HT-29 (cell line): Measurements from ENCODE around the gene NSMCE3. TPM values are rescaled to one million over a fixed set of nuclear protein-coding genes. Genes with fewer than 3 reads are reported as not detected.

Source experiments
- DNase-seq: peaks from one replicate; pipeline ENCODE4 v3.0.0-alpha.2; 2015; ENCODE audit warnings: low spot score
- total RNA-seq: library from RNA; depleted of rRNA; stranded (reverse); fragments of >200 nt; shearing (Covaris generic); gene quantifications from 2 replicates; pipeline ENCODE4 v1.2.3, GENCODE V29; 2014; rRNA removed

Gene NSMCE3
- total RNA-seq = 8.3 and 8.5 TPM in 2 replicates

DNA sequence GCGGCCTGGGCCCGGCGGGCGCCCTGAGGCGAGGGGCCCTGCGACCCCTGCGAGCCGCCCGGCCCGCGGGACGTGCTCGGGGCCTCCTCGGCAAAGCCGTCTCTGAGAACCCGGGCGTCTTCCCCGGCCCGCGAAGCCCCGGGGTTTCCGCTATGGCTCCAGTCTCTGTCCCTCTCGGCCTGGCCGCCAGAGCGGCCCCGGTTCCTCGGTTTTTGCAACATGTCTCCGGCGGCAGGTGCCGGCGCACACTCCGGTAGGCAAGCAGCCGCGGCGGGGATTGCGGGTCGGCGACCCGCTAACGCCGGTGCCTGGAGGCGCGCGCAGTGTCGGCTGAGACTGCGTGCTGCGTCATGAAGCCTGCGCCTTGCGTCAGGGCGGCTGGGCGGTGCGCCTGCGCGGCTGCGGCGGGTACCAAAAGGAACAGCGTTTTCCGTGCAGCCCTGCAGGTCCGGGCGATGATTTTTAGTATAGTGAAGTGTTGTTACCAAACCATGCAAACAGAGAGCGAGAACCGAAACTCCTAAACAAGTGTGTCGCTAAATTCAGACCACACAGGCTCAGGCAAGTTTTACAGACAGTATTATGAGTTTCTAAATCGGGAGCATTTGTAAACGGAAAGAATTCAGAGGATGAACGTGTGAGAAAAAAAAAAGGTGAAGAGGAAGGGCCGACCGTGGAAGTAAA, at the start of gene NSMCE3:
NSMCE3 (minus strand) TSS at position 338 of the 684 bp plus-strand sequence; CDS start at position 221, 117 bp downstream.
- peak; percentile 83 for DNase-seq

DNA sequence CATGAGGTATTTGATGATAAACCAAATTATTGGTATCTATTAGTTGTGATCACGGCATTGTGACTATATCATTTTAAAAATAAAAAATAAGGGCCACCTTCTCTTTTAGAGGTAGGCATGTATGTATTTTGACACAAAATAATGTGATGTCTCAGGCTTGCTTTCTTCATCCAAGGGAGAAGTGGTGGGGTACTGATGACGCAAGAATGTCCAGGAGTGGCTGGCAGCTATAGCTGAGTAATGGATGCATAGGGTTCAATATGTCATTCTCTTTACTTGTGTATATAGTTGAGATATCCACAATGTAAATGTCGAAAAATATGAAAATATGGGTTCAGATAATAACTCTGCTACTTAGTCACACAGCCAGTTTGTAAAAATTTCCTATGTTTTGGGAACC, 46.8 kb upstream of the NSMCE3 start:
- no peak for DNase-seq

DNA sequence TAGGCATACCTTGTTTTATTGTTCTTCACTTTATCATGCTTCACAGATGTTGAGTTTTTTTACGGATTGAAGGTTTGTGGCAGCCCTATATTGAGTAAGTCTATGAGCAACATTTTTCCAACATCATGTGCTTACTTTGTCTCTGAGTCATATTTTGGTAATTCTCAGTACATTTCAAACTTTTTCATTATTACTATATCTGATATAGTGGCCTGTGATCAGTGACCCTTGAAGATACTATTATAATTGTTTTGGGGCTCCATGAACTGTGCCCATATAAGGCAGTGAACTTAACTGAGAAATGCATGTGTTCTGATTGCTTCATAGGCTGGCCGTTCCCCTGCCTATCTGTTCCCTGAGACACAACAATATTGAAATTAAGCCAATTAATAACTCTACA, 42.8 kb upstream of the NSMCE3 start:
- no peak for DNase-seq

DNA sequence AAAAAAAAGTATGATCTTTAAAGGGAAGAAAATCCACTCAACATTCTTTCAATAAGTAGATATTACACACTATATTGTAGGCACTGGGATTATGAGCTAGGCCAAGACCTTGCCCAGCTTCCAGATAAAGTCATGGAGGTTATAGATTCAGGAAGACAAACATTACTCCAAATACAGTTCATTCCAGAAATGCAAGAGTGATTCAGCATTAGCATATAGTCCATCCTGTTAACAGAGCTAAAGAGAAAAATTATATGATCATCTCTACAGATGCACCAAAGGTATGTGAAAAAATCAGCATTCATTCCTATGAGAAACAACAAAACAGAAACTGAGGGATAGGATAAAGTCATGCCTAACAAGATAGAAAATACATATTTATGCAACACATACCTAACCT, 42.1 kb upstream of the NSMCE3 start:
- no peak for DNase-seq

DNA sequence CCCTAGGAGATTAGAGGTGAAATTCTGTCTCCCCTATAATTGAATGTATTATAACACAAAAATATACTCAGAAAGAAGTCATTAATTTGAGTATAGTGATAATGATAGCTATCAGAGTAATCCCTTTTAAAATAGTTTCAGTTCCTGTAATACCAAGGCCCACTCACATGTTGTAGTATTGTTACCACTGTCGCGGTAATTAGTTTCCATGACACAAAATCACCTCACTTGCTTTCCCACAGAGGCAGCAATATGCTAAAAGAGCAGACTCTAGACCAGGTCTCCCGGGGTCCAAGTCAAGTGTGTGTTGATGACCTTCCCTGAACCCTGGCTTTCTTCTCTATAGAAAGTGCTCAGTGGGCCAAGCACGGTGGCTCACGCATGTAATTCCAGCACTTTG, 39.5 kb upstream of the NSMCE3 start:
- no peak for DNase-seq

DNA sequence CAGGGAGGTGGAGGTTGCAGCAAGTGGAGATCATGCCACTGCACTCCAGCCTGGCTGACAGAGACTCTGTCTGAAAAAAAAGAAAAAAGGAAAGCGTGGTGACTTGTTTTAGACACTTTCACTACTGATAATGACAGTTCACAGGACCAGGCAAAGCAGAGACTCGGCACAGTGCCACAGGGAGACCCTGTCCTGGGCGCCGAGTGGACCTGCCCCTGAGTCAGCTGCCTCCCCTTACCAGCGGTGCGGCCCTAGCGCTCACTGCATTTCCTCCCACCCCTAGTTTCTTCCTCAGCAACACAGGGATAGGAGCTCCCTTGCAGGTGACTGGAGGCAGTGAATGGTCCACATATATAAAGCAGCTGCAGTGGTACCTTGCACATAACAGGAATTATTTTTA, 38.7 kb upstream of the NSMCE3 start:
- no peak for DNase-seq

DNA sequence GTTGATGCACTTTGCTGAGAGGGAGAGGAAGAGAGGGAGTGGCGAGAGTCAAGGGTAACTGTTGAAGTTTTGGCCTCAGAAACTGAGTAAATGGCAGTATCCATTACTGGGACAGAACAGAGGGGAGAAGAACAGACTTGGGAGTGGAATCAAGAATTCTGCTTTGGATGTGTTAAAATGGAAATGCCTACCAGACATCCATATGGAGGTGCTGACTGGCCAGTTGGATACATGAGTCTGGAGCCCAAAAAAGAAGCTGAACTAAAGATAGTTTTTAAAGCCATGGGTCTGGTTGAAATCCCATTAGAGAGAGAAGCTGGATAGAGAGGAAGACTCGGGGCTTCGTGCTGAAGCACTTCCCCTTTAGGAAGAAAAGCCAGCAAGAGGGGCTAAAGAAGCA, 35.9 kb upstream of the NSMCE3 start:
- DNase-seq = no peak

DNA sequence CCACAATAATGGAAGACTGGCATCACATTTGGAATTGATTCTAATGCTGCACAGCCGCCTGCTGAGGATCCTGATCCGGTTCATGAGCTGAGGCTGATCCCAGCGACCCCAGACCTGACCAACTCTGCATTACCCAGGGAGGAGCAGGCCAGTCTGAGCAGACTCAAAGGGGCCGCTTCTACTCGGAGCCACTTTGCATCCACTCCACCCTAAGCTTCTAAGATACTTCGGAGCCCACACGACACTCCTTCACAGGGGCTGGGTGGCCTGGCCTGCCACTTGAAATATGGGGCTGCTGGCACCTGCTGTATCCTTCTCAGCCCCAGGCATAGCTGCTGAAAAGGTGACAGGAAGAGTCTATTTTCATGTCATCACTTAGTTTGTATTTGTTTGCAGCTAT, 33.2 kb upstream of the NSMCE3 start:
- no peak for DNase-seq

DNA sequence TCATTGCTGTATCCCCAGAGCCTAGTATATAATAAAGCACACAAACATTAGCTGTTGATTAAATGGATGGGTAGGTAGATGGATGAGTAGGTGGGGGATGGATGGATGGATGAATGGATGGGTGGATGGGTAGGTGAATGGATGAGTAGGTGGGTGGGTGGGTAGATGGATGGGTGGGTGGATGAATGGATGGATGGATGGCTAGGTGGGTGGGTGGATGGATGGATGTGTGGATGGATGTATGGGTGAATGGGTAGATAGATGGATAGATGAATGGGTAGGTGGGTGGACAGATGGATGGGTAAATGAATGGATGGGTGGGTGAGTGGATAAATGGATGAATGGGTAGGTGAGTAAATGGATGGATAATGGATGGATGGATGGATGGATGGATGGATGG, 30.2 kb upstream of the NSMCE3 start:
- DNase-seq = no peak

DNA sequence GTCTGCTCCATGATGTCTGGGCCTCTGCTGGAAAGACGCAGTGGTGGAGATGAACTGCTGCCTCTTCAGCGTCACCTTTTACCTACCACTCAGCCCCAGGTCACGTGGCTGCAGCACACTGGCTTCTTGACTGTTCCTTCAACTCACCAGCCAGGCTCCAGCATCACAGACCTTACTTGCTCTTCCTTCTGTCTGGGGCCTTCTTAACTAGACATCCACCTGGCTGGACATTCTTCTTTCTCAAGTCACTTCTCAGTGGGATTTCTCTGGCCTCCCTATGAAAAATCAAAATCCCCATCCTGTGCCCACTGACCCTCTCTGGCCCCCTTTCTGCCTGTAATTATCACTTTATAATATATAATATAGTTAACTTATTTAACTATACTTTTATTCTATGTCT, 29.7 kb upstream of the NSMCE3 start:
- no peak for DNase-seq

DNA sequence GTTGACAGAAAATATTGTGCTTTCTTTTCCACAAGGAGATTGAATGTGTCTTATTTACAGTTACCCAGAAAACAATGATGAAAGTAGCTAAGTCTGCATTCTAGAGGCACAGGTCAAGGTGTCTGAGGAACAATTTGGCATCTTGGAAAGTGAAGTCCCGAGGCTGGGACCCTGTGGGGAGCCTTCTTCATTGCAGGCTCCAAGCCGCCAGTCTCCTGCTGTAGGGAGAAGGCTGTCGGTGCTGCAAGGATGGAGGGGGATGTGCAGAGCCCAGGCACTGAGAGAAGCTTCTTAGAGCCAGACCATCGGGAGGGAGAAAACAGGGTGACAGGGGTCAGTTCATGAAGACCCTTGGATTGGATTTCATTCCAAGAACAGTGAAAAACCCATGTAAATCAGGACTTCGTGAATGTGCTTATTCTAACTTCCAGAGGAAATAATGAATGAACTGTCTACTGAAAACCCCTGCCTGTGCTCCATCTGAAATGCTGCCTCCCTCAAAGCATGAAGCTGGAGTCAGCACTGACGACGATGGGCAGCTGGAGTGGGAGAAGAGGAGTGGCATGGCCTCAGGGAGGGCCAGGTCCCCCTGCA, 25.2 kb upstream of the NSMCE3 start:
- no peak for DNase-seq

DNA sequence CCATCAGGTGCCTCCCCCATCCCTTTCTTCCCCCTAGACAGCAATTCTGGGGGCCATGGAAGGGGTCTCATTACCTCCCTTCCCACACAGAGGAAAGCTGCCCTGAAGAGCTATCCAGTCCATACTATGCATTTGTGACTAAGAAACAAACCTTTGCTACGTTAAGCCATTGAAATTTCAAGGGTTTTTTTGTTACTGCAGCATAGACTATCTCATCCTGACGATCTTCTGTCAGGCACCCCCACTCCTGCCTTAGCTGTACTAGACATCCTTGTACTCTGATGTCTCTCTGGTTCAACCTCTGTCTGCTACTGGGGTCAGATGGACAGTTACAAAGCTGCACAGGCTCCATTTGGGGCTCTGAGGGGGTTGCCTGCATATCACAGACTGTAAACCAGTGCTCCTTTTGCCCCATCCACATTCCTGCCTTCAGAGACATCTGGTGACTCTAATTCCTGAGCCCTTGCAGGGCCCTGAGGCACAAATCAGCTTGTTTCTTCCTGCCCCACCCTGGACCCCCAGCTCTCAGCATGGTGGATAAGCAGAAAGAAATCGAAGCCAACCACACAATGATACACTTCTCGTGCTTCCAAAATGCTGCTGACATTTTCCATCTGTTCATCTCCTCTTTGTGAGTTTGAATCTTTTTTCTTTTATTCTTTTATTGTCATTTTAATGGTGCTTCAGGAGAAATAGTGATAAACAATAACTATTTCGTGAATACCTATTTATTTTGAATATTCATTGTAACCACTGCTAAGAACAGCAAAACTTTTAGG, 21.6 kb upstream of the NSMCE3 start:
- DNase-seq = no peak

DNA sequence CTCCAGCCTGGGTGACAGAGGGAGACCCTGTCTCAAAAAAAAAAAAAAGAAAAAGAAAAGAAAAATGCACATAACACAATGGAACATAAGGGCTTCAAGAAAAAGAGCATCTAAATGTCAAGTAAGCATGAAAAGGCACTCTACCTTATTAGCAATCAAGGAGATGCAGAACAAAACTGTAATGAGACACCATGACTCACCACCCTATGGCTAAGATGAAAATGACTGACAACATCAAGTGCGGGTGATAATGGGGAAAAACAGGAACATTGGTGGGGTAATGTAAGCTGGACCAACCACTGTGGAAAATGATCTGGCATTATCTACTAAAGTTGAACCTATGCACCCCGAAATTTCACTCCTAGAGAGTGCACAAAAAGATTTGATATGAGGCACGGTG, 19.6 kb upstream of the NSMCE3 start:
- DNase-seq = no peak

DNA sequence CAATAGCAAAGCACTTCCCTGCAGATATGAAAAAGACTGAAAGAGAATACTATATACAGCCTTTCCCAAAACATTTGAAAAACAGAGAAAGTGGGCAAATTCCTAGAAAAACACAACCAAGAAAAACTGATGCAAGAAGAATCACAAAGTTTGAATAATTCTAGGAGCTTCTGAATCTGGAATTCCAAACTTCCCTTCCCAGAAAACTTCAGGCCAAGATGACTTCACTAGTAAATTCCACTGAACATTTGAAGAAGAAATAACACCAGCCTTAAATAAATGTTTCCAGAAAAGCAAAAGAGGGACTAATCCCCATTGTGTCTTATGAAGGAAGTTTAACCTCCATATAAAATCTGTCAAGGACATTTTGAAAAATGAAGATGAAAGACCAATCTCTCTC, 15.8 kb upstream of the NSMCE3 start:
- DNase-seq = no peak

DNA sequence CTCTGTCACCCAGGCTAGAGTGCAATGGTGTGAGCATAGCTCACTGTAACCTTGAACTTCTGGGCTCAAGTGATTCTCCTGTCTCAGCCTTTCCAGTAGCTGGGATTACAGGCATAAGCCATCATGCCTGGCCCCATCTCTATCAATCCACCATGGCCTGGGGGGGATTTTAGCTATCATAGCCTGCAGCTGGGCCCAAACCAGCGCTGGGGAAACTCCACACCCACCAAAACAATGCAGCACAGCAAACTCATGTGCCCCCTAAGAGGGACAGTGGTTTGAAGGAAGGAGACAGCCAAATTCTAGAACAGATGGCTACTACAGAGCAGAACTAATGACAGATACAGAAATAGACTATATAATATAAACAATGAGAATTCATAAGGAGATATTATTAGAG, 13.8 kb upstream of the NSMCE3 start:
- no peak for DNase-seq

DNA sequence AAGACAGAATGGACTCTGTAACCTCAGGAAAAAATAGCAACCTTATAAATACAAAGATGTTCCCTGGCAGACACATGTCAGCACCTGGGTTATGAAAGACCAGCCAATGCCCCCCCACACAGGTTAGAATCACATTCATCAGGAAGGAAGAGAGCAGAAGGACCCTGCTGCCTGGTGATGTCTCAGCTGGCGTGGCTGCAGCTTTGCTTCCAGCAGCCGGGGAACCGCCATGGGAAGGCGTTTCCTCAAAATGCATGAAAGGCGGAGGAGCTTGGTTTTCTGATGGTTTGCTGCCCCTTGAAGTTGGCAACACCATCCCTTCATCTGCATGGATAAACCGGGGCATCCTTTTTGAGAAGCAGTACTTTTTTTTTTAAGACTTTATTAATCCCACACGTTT, 10.9 kb upstream of the NSMCE3 start:
- no peak for DNase-seq

DNA sequence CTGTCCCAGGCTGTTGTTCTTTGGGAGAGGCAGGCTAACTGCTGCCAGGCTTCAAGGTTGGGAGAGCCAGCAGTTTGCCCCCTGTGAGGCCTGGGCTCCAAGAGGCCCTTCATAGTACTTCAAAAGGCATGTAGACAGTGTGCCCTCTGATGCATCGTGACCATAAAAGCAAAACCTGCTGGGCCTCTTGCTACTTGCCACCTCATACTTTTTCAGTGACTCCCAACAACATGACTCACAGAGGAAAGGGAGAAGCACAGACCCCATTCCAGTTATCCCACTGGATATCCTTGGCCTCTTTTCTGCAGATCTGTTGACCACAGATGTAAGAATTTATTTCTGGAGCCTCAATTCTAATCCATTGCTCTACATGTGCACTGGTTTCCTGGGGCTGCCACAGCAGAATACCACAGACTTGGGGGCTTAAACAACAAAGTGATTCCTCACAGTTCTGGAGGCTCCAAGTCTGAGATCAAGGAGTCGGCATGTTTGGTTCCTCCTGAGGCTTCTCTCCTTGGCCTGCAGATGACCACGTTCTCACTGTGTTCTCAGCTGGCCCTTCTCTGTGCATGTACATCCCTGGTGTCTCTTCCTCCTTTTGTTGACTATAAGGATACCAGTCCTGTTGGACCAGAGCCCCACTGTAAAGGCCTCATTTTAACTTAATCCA, 8.9 kb upstream of the NSMCE3 start:
- no peak for DNase-seq

DNA sequence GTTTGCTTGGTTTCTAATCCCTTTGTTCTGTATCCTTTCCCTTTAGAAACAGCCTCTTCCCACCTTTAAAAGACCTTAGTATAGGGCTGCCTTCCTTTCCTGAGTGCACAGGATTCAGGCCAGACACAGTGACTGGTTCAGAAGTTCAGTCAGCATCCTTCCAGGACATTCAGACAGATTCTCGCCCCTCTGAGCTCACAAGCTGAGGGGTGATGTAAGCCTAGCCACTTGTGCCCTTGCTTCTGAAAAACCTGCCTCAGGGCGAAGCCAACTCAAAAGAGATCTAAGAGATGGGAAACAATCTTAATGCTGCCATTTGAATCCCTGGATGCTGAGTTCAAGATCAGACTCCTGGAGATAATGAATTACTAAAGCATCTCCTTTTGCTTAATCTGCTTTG, 6.7 kb upstream of the NSMCE3 start:
- DNase-seq = no peak

DNA sequence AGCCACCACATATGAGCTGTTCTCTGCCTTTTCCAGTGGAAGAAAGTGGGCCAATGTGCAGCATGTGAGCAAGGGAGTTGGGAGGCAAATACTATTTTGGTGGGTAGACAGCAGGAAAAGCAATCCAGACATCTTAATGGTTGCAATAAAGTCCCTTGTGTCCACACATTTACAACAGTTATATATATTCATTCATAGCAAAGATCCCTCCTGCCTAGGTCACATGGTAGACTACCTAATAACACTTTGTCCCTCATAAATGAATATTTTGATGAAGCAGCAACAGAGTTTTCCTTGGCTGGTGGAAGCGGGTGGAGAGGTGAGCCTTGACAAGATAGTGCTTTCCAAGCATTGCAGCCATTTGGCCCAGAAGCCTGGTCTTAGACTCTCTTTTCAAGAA, 6.2 kb upstream of the NSMCE3 start:
- no peak for DNase-seq

DNA sequence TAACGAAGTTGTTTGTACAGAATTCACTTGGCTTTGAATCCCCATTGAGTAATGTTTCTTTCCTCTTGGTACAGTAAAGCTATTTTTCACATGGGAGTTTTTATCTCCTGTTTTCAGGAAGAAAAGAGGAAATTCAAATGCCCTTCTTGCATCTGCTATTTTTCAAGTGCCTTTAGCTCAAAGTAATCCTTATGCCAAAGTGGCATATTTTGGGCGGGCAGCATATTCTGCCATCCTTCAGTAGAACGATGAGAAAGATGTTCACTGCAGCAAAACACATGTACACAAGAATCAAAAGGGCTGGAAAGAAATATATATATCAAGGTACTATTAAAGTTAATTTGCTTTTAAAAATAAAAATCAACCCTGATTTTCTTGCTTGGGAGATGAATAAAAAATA, 5.3 kb upstream of the NSMCE3 start:
- no peak for DNase-seq

DNA sequence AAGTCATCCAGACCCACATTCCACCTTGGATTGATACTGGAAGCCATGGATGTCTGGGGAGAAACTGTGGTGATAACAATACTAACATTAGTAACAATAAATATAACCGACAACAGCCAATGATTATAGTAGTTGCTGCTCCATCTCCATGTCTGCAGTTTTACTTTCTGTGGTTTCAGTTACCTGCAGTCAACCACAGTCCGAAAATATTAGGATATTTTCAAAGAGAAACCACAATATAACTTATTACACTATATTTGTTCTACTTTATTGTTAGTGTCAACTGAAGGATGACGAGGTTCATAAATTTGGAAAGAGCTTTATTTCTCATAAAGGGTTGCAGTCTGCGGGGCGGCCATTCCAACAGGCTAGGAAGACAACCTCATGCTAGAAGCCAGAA, 2.6 kb upstream of the NSMCE3 start:
- DNase-seq = no peak

DNA sequence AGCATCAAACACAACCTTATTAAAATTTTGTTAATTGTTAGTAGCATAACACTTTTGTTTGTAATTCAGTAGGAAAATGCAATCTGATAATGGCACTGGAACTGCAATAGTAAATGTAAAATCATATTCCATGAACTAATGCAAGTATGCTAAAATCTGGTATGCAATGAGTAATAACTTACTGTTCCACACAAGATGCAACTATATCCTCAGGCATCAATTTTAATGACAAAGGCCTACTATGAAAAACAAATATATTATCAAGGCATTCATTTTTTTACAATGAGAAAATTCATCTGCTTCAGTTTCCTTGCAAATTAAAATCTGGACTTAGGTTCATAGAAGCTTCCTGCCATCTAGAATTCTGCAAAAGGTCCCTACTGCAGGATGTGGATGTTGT, 1.4 kb upstream of the NSMCE3 start:
- no peak for DNase-seq
